CD4-positive, alpha-beta memory T cell (primary cell): Measurements from ENCODE around the gene ADGRL3. TPM values are rescaled to one million over a fixed set of nuclear protein-coding genes. Genes with fewer than 3 reads are reported as not detected.
"Not testable (repeated sequence)": the region's sequence is repeated elsewhere in the genome, so short reads cannot be mapped to it uniquely, and the experiment has no call there.

Source experiments
- CTCF ChIA-PET: fragments of 350-600 bp; sonication (Branson Sonifier 250); formaldehyde crosslinking; loops from one replicate; lab custom pipeline; 2021; ENCODE audit warnings: inconsistent platforms; ENCODE audit not compliant: partially characterized antibody; lab: Charles Lee
- POLR2A ChIA-PET: fragments of 350-600 bp; sonication (Branson Sonifier 250); formaldehyde crosslinking; loops from one replicate; lab custom pipeline; 2021; ENCODE audit not compliant: partially characterized antibody; lab: Charles Lee
- DNase-seq, 5 donors: peaks; one replicate each; pipeline versions ENCODE4 v3.0.0 to v3.0.0-alpha.2; 2020 to 2022; ENCODE audit warnings: mixed read lengths in 1 of 5
- H3K27ac ChIP-seq: one replicate; pipeline ENCODE4 v1.7.0; 2013; ENCODE audit warnings: low read depth, low read length
- H3K27me3 ChIP-seq: 2 replicates; pipeline ENCODE4 v1.7.0; 2013; ENCODE audit warnings: mild to moderate bottlenecking, low read length, moderate library complexity; ENCODE audit not compliant: insufficient read depth
- H3K36me3 ChIP-seq: 2 replicates; pipeline ENCODE4 v1.7.0; 2013; ENCODE audit warnings: mild to moderate bottlenecking, low read length, moderate library complexity; ENCODE audit not compliant: insufficient read depth
- H3K4me1 ChIP-seq: 2 replicates; pipeline ENCODE4 v1.7.0; 2013; ENCODE audit warnings: mild to moderate bottlenecking, low read length, moderate library complexity; ENCODE audit not compliant: insufficient read depth
- H3K4me3 ChIP-seq, 2 donors: one replicate each; pipeline ENCODE4 v1.7.0; 2013; ENCODE audit warnings: low read length in 2 of 2, mild to moderate bottlenecking in 1 of 2
- H3K9me3 ChIP-seq, 2 donors: one replicate each; pipeline ENCODE4 v1.7.0; 2013; ENCODE audit warnings: low read length in 2 of 2, control low read depth in 1 of 2; ENCODE audit not compliant: control insufficient read depth in 1 of 2
- H3K27ac Mint-ChIP-seq, 7 donors: one replicate each; pipeline ENCODE4 v1.8.0; 2020 to 2021; ENCODE audit warnings: mixed read lengths in 7 of 7, mild to moderate bottlenecking in 6 of 7, inconsistent platforms in 3 of 7, moderate library complexity in 3 of 7
- H3K27me3 Mint-ChIP-seq, 2 donors: one replicate each; pipeline ENCODE4 v1.8.0; 2020 to 2021; ENCODE audit warnings: mixed read lengths in 2 of 2
- H3K36me3 Mint-ChIP-seq, 2 donors: one replicate each; pipeline ENCODE4 v1.8.0; 2020 to 2021; ENCODE audit warnings: mixed read lengths in 2 of 2, inconsistent platforms in 1 of 2, mild to moderate bottlenecking in 1 of 2
- H3K4me1 Mint-ChIP-seq, 4 donors: one replicate each; pipeline ENCODE4 v1.8.0; 2020 to 2021; ENCODE audit warnings: mixed read lengths in 4 of 4, mild to moderate bottlenecking in 1 of 4
- H3K4me3 Mint-ChIP-seq, 8 donors: one replicate each; pipeline ENCODE4 v1.8.0; 2020 to 2021; ENCODE audit warnings: mixed read lengths in 8 of 8, mild to moderate bottlenecking in 7 of 8, moderate library complexity in 6 of 8, inconsistent platforms in 3 of 8
- H3K9me3 Mint-ChIP-seq, 8 donors: one replicate each; pipeline ENCODE4 v1.8.0; 2020 to 2021; ENCODE audit warnings: mixed read lengths in 8 of 8, mild to moderate bottlenecking in 5 of 8, inconsistent platforms in 3 of 8, moderate library complexity in 1 of 8
- intact Hi-C: fragments of 100-400 bp; cut with micrococcal nuclease; formaldehyde crosslinking; loops from one replicate; pipeline ENCODE4 v1.15.1; 2023
- polyA plus RNA-seq, 2 donors: library from polyadenylated mRNA; unstranded; fragments of 300-500 nt; fragmentation: Illumina TruSeq; gene quantifications; one replicate each; pipeline ENCODE4 v1.2.3, GENCODE V29; 2021
- total RNA-seq, 2 experiments: library from RNA; stranded (reverse); gene quantifications; one replicate each; pipeline ENCODE4 v1.2.3, GENCODE V29; 2021

The ADGRL3 gene
- total and polyA plus RNA-seq, 4 experiments from 2014 or later: not detected

GRCh38 chr4:61758596-61758995 is 558.5 kb downstream of the ADGRL3 start:
- H3K4me3 Mint-ChIP-seq, H3K4me1 ChIP-seq, POLR2A ChIA-PET, H3K4me3 ChIP-seq, intact Hi-C loops, H3K9me3 ChIP-seq, H3K36me3 ChIP-seq, H3K27me3 ChIP-seq, H3K27ac Mint-ChIP-seq, CTCF ChIA-PET, H3K4me1 Mint-ChIP-seq, H3K27me3 Mint-ChIP-seq, H3K27ac ChIP-seq, H3K36me3 Mint-ChIP-seq, DNase-seq: not testable (repeated sequence)
- peaks cover 3 to 32% (median 12%) of the 10 kb centered on the region in 8 donors for H3K9me3 Mint-ChIP-seq

DNA sequence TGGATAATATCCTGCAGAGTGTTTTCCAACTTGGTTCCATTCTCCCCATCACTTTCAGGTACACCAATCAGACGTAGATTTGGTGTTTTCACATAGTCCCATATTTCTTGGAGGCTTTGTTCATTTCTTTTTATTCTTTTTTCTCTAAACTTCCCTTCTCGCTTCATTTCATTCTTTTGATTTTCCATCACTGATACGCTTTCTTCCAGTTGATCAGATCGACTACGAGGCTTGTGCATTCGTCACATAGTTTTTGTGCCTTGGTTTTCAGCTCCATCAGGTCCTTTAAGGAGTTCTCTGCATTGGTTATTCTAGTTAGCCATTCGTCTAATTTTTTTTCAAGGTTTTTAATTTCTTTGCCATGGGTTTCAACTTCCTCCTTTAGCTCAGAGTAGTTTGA is 559.1 kb downstream of the ADGRL3 start:
- H3K36me3 ChIP-seq, CTCF ChIA-PET, H3K27ac ChIP-seq, H3K4me1 Mint-ChIP-seq, H3K4me3 Mint-ChIP-seq, H3K36me3 Mint-ChIP-seq, H3K27me3 ChIP-seq, H3K4me1 ChIP-seq, H3K27me3 Mint-ChIP-seq, intact Hi-C loops, H3K4me3 ChIP-seq, H3K27ac Mint-ChIP-seq, H3K9me3 ChIP-seq, POLR2A ChIA-PET, DNase-seq: not testable (repeated sequence)
- peaks cover 3 to 32% (median 12%) of the 10 kb centered on the region in 8 donors for H3K9me3 Mint-ChIP-seq

DNA sequence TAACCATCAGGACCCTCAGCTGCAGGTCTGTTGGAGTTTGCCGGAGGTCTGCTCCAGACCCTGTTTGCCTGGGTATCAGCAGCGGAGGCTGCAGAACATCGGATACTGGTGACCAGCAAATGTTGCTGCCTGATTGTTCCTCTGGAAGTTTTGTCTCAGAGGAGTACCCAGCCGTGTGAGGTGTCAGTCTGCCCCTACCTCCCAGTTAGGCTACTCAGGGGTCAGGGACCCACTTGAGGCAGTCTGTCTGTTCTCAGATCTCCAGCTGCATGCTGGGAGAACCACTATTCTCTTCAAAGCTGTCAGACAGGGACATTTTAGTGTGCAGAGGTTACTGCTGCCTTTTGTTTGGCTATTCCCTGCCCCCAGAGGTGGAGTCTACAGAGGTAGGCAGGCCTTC is 559.8 kb downstream of the ADGRL3 start:
- H3K4me1 Mint-ChIP-seq, H3K4me3 Mint-ChIP-seq, H3K27me3 ChIP-seq, intact Hi-C loops, H3K36me3 Mint-ChIP-seq, H3K36me3 ChIP-seq, H3K27me3 Mint-ChIP-seq, POLR2A ChIA-PET, CTCF ChIA-PET, H3K27ac ChIP-seq, H3K9me3 ChIP-seq, H3K4me3 ChIP-seq, H3K27ac Mint-ChIP-seq, DNase-seq, H3K4me1 ChIP-seq: not testable (repeated sequence)
- H3K9me3 Mint-ChIP-seq: peaks cover 3 to 32% (median 12%) of the 10 kb centered on the region in 8 donors

- Histone ChIP-seq H3K27ac (no peak overlapping the region), H3K36me3 (no peaks in the 10 kb centered on the region), H3K27me3 (no peaks in the 10 kb centered on the region), H3K9me3 (no peaks in the 10 kb centered on the region), H3K4me1 (no peaks in the 10 kb centered on the region), H3K4me3 (no peak overlapping the region)
- Mint-ChIP-seq H3K9me3 (peaks cover 4 to 35% (median 12%) of the 10 kb centered on the region in 8 donors), H3K27me3 (no peaks in the 10 kb centered on the region), H3K36me3 (no peaks in the 10 kb centered on the region), H3K4me1 (no peaks in the 10 kb centered on the region), H3K4me3 (no peak overlapping the region), H3K27ac (no peak overlapping the region)
- CTCF ChIA-PET: no interaction called here
- POLR2A ChIA-PET: no interaction called here
- no peak for DNase-seq
- intact Hi-C loops: no loop called here
These were observed 560.7 kb downstream of the ADGRL3 start for GRCh38 chr4:61760820-61761219.

DNA sequence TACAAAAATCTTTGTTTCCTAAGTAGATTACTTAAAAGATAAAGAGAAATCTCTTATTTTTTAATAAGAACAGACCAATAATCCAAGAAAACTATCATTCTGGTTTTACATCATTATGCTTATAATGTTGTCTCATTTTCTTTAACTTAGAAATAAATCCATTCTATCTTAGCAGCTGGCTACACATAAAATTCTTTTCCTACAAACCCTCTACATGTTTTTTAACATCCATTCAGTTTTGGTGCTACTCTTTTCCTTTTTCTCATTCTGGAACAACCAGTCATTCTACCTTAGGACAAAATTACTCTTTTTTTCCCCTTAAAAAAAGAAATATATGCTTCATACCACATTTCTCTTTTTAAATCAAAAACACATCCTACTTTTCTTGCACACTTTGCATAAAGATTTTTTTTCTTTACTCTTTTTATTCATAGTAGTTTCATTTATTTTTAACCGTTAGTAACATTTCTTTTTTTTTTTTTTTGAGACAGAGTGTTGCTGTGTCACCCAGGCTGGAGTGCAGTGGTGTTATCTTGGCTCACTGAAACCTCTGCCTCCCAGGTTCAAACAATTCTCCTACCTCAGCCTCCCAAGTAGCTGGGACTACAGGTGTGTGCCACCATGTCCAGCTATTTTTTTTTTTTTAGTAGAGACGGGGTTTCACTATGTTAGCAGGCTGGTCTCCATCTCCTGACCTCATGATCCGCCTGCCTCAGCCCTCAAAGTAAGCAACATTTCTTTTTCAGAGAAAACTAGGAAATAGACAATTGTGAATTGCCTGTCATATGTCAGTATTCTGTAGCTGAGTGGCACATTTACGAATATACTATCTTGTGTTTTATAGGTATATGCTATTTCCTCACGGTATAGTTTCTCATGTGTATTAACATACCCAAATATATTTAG is 562.8 kb downstream of the ADGRL3 start:
- H3K9me3 Mint-ChIP-seq: peaks cover 6 to 24% (median 14%) of the 10 kb centered on the region in 8 donors
- no peaks in the 10 kb centered on the region for H3K27me3 ChIP-seq
- H3K36me3 ChIP-seq: no peaks in the 10 kb centered on the region
- H3K9me3 ChIP-seq: no peaks in the 10 kb centered on the region
- no peak overlapping the region for H3K4me3 ChIP-seq
- H3K27ac ChIP-seq: no peak overlapping the region
- H3K4me3 Mint-ChIP-seq: no peak overlapping the region
- no peak overlapping the region for H3K27ac Mint-ChIP-seq
- CTCF ChIA-PET: no interaction called here
- intact Hi-C loops: no loop called here
- no peaks in the 10 kb centered on the region for H3K27me3 Mint-ChIP-seq
- H3K4me1 Mint-ChIP-seq: no peaks in the 10 kb centered on the region
- no peak for DNase-seq
- H3K4me1 ChIP-seq: no peaks in the 10 kb centered on the region
- POLR2A ChIA-PET: no interaction called here
- no peaks in the 10 kb centered on the region for H3K36me3 Mint-ChIP-seq

- H3K36me3 Mint-ChIP-seq: no peaks in the 10 kb centered on the region
- Histone ChIP-seq H3K27me3 (no peaks in the 10 kb centered on the region), H3K4me1 (no peaks in the 10 kb centered on the region), H3K36me3 (no peaks in the 10 kb centered on the region), H3K27ac (no peak overlapping the region), H3K9me3 (no peaks in the 10 kb centered on the region), H3K4me3 (no peak overlapping the region)
- ChIA-PET POLR2A (no interaction called here), CTCF (no interaction called here)
- no peaks in the 10 kb centered on the region for H3K27me3 Mint-ChIP-seq
- peaks cover 2 to 23% (median 13%) of the 10 kb centered on the region in 8 donors for H3K9me3 Mint-ChIP-seq
- no peak for DNase-seq
- no peaks in the 10 kb centered on the region for H3K4me1 Mint-ChIP-seq
- no peak overlapping the region for H3K4me3 Mint-ChIP-seq
- intact Hi-C loops: no loop called here
- H3K27ac Mint-ChIP-seq: no peak overlapping the region
These were observed 563.6 kb downstream of the ADGRL3 start for GRCh38 chr4:61763682-61764081.

DNA sequence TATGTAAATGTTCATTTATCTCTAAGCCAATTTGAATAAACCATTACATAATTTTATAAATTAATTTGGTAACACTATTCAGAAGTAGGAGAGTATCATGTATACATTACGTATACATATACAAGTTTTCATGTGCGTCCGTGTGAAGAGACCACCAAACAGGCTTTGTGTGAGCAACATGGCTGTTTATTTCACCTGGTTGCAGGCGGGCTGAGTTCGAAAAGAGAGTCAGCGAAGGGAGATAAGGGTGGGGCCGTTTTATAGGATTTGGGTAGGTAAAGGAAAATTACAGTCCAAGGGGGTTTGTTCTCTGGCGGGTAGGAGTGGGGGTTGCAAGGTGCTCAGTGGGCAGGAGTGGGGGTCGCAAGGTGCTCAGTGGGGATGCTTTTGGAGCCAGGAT is 564.0 kb downstream of the ADGRL3 start:
- H3K4me3 ChIP-seq, H3K27ac Mint-ChIP-seq, DNase-seq, H3K4me1 Mint-ChIP-seq, H3K27ac ChIP-seq, H3K4me1 ChIP-seq, H3K4me3 Mint-ChIP-seq, H3K36me3 ChIP-seq, H3K27me3 ChIP-seq, H3K27me3 Mint-ChIP-seq, intact Hi-C loops, H3K36me3 Mint-ChIP-seq, CTCF ChIA-PET, H3K9me3 ChIP-seq, POLR2A ChIA-PET: not testable (repeated sequence)
- peaks cover 2 to 21% (median 12%) of the 10 kb centered on the region in 8 donors for H3K9me3 Mint-ChIP-seq
